Measurements from ENCODE around the gene FAM169A.
"Not testable (repeated sequence)": the region's sequence is repeated elsewhere in the genome, so short reads cannot be mapped to it uniquely, and the experiment has no call there.

FAM169A gene

DNA sequence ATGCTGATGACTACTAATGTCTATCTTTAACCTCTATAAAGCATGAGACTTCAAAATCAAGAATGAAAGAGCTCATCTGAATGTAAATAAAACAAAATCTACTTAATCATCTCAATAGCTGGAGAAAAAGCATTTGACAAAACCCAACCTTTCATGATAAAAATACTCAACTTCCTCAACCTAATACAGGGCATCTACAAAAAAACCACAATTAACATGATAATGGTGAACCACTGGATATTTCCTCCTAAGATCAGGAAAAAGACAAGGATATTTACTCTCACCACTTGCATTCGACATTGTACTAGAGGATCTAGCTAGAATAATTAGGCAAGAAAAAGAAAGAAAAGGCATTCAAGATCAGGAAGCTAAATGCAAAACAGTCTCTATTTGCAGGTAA is 49.3 kb downstream of the FAM169A start:
- ATAC-seq (replicated peaks): no peak
- Mint-ChIP-seq H3K36me3 (ENCODE audit: insufficient read depth) (peaks cover 9% of the 10 kb centered on the region), H3K9me3 (no peaks in the 10 kb centered on the region), H3K4me3 (no peak overlapping the region), H3K4me1 (ENCODE audit: low read depth in 2 of 2) (peaks cover 0 to 16% of the 10 kb centered on the region in 2 donors), H3K27me3 (no peaks in the 10 kb centered on the region), H3K27ac (peak overlapping the region; percentile 4 to 65)
- DNase-seq: no peak

DNA sequence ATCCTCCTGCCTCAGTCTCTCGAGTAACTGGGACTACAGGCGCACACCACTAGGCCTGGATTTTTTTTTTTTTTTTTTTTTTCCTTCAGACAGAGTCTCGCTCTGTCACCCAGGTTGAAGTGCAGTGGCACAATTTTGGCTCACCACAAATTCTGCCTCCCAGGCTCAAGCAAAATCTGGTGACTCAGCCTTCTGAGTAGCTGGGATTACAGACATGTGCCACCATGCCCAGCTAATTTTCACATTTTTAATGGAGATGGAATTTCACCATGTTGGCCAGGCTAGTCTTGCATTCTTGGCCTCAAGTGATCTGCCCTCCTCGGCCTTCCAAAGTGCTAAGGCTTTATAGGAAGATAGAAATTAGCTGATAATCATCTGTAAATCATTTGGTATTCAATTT is 55.3 kb downstream of the FAM169A start:
- DNase-seq (no peak), ATAC-seq (replicated peaks) (no peak)
- H3K36me3 Mint-ChIP-seq (ENCODE audit: insufficient read depth): peaks cover 13% of the 10 kb centered on the region
- H3K4me3 Mint-ChIP-seq: no peak overlapping the region
- H3K9me3 Mint-ChIP-seq: no peaks in the 10 kb centered on the region
- H3K27ac Mint-ChIP-seq: no peak overlapping the region
- H3K27me3 Mint-ChIP-seq: no peaks in the 10 kb centered on the region
- no peaks in the 10 kb centered on the region for H3K4me1 Mint-ChIP-seq (ENCODE audit: low read depth in 2 of 2)

DNA sequence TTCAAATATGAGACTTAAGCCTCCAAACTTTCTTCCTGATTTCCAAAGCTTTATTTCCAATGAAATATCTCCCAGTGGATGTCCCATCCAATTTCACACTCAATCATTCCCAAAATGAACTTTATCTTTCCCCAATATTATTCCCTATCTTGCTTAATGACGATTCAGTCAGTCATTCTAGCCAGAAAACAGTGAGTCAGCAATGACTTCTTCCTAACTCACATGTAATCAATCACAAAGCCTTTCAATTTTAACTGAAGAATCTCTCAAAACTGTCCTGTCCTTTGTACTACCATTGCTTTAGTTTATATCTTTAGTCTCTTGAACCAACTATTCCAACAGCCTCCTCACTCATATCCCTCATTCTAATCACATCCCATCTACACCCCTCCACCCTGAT is 64.2 kb downstream of the FAM169A start:
- Mint-ChIP-seq H3K9me3 (no peaks in the 10 kb centered on the region), H3K4me1 (ENCODE audit: low read depth in 2 of 2) (no peaks in the 10 kb centered on the region), H3K36me3 (ENCODE audit: insufficient read depth) (peaks cover 22% of the 10 kb centered on the region), H3K27ac (peak overlapping the region; percentile 1 to 3), H3K27me3 (no peaks in the 10 kb centered on the region), H3K4me3 (no peak overlapping the region)
- no peak for ATAC-seq (replicated peaks)
- no peak for DNase-seq

DNA sequence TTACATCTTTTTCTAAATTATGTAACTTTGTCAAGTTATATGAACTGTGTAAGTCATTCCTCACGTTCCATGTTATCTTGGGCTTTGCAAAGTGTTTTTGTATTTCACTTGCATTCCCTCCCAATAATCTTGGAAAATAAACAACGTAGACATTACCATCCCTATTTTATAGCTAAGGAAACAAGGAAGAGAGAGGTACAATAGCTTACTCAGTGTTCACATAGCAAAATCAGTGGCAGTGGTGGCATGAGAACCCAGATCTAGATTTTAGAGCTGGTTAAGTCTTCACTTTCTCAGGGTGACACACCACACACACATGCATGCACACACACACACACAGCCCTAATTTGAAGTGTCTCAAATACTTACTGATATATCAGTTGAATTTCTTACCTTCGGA is 65.0 kb downstream of the FAM169A start:
- Mint-ChIP-seq H3K9me3 (no peaks in the 10 kb centered on the region), H3K36me3 (ENCODE audit: insufficient read depth) (peaks cover 29% of the 10 kb centered on the region), H3K4me3 (no peak overlapping the region), H3K27ac (no peak overlapping the region), H3K27me3 (no peaks in the 10 kb centered on the region), H3K4me1 (ENCODE audit: low read depth in 2 of 2) (no peaks in the 10 kb centered on the region)
- DNase-seq: no peak
- no peak for ATAC-seq (replicated peaks)

DNA sequence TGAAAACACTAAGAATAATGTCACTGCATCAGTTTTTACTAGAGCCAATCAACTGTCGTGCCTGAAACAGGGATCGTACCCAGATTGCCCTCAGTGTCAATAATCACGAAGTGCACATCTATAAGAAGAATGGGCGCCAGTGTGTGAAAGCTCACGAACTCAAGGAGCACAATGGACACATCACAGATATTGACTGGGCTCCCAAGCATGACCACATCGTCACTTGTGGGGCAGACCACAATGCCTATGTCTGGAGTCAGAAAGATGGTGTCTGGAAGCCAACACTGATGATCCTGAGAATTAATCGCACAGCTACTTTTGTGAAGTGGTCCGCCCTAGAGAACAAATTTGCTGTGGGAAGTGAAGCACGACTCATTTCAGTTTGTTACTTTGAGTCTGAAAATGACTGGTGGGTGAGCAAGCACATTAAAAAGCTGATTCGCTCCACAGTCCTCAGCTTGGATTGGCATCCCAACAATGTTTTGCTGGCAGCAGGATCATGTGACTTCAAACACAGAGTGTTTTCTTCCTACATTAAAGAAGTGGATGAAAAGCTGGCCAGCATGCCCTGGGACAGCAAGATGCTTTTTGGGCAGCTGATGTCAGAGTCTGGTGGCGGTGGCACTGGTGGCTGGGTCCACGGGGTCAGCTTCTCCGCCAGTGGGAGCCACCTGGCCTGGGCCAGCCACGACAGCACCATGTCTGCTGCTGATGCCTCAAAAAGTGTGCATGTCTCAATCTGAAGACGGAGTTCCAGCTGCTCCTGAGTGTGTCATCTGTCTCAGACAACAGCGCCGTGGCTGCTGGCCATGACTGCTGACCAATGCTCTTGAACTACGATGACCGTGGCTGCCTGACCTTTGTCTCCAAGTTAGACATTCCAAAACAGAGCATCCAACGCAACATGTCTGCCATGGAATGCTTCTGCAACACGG is 66.9 kb downstream of the FAM169A start:
- H3K36me3 Mint-ChIP-seq (ENCODE audit: insufficient read depth): peaks cover 41% of the 10 kb centered on the region
- no peaks in the 10 kb centered on the region for H3K9me3 Mint-ChIP-seq
- no peak overlapping the region for H3K4me3 Mint-ChIP-seq
- DNase-seq (no peak), ATAC-seq (replicated peaks) (no peak)
- H3K27ac Mint-ChIP-seq: no peak overlapping the region
- H3K4me1 Mint-ChIP-seq (ENCODE audit: low read depth in 2 of 2): no peaks in the 10 kb centered on the region
- H3K27me3 Mint-ChIP-seq: no peaks in the 10 kb centered on the region

DNA sequence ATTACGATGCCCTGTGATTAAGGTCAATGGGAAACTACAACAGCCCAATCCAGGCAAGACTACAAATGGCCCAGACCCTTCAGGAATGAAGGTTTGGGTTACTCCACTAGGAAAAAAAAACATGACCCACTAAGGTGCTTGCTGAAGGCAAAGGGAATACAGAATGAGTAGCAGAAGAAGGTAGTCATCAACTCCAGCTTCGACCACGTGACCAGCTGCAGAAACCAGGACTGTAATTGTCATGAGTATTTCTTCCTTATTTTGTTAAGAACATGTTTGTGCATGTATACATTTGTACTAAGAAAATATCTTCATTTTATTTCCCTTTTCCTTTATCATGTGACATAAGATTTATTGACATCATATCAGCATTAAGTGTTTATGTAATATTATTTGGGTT is 74.5 kb downstream of the FAM169A start:
- DNase-seq; H3K4me3 Mint-ChIP-seq; H3K27ac Mint-ChIP-seq; H3K4me1 Mint-ChIP-seq (ENCODE audit: low read depth in 2 of 2); H3K9me3 Mint-ChIP-seq; ATAC-seq (replicated peaks); H3K27me3 Mint-ChIP-seq: not testable (repeated sequence)
- peaks cover 44% of the 10 kb centered on the region for H3K36me3 Mint-ChIP-seq (ENCODE audit: insufficient read depth)

DNA sequence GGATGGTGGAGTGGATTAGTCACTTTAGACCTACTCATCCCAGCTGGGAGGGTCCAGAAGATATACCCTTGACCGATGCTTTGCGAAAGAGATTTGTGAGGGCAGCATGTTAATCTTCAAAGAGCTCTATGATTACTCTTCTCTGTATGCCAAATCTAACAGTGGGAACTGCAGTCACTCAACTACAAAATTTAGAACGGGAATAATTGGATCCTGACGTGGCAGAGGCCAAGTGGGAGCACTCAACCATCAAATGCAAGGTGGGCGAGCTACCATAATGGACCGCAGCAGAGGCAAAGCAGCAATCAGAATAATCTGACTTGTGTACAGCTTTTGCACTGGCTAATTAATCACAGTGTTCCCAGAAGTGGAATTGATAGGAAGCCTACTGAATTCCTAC is 78.8 kb downstream of the FAM169A start:
- DNase-seq (no peak), ATAC-seq (replicated peaks) (no peak)
- H3K4me1 Mint-ChIP-seq (ENCODE audit: low read depth in 2 of 2): no peaks in the 10 kb centered on the region
- H3K27me3 Mint-ChIP-seq: no peaks in the 10 kb centered on the region
- peaks cover 10% of the 10 kb centered on the region for H3K36me3 Mint-ChIP-seq (ENCODE audit: insufficient read depth)
- H3K9me3 Mint-ChIP-seq: no peaks in the 10 kb centered on the region
- no peak overlapping the region for H3K4me3 Mint-ChIP-seq
- H3K27ac Mint-ChIP-seq: no peak overlapping the region

DNA sequence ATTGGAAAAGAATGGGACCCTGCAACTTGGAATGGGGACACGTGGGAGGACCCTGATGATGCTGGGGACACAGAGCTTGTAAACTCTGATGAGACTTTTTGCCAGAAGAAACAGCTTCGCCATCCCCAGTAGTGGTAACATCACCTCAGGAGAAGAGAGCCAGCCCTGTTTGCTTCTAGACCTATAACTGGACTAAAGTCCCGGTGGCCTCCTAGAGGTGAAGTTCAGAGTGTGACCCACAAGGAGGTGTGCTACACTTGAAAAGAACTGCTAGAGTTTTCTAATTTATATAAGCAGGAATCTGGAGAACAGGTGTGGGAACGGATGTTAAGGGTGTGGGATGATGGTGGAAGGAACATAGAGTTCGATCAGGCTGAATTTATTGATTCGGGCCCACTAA is 79.3 kb downstream of the FAM169A start:
- DNase-seq (no peak), ATAC-seq (replicated peaks) (no peak)
- H3K27ac Mint-ChIP-seq: peak overlapping the region in 1 of 2 donors; percentile 7
- peaks cover 13% of the 10 kb centered on the region for H3K36me3 Mint-ChIP-seq (ENCODE audit: insufficient read depth)
- H3K4me1 Mint-ChIP-seq (ENCODE audit: low read depth in 2 of 2): no peaks in the 10 kb centered on the region
- H3K4me3 Mint-ChIP-seq: no peak overlapping the region
- no peaks in the 10 kb centered on the region for H3K9me3 Mint-ChIP-seq
- no peaks in the 10 kb centered on the region for H3K27me3 Mint-ChIP-seq

DNA sequence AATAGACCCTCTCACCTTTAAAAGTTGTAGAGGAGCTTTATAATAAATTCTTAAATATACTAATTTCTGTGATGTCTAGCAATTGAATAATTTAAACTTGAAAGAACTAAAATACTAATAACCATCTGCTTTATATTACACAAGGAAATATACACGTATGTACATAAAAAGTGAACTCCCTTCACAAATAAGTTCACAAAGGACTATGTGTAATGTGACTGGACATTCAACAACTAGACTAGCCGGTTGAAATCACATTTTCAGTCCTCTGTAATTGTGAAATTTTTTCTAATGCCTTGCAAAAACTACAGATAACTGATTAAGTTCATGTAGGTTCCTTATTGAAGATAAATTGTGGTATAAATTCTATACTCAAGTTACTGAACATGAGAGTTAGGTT is 87.6 kb downstream of the FAM169A start:
- no peak for DNase-seq

DNA sequence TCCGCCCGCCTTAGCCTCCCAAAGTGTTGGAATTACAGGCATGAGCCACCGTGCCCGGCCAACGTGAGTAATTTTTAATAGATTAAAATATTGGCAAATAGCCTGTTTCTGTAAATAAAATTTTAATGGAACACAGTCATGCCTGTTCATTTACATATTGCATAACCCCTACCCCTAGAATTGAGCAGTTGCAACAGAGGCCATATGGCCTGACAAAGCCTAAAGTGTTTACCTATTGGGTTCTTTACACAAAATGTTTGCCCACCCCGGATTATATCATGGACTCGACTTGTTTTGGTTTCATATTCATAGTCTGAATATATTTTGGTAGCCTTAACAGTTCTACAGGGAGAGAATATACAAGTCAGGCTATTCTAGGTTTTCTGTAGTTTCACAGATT is 93.8 kb downstream of the FAM169A start:
- ATAC-seq (replicated peaks): no peak
- H3K27ac Mint-ChIP-seq: no peak overlapping the region
- H3K36me3 Mint-ChIP-seq (ENCODE audit: insufficient read depth): peaks cover 66% of the 10 kb centered on the region

More for the DNA sequence above, 87.6 kb downstream of the FAM169A start:
- no peak overlapping the region for H3K27ac Mint-ChIP-seq
- no peak for ATAC-seq (replicated peaks)
- no peak overlapping the region for H3K4me3 Mint-ChIP-seq
- no peaks in the 10 kb centered on the region for H3K27me3 Mint-ChIP-seq
- H3K36me3 Mint-ChIP-seq (ENCODE audit: insufficient read depth): peaks cover 42% of the 10 kb centered on the region
- no peaks in the 10 kb centered on the region for H3K9me3 Mint-ChIP-seq
- H3K4me1 Mint-ChIP-seq (ENCODE audit: low read depth in 2 of 2): no peaks in the 10 kb centered on the region

DNA sequence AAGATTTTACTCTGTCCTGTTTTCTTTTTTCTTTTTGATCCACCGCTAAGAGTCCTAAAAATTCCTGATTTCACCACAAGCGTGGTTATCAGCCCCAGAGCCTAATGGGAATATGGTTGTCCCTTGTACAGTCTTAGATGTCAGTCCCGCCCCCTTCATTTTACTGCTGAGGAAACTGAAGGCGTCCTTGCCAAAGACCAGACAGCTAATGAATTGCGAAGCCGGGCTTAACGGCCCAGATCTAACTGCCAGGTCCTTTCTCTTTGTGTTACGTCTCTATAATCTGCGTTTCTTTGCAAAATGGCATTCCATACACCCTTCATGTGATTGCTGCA is 98.6 kb downstream of the FAM169A start:
- Mint-ChIP-seq H3K36me3 (ENCODE audit: insufficient read depth) (peaks cover 44% of the 10 kb centered on the region), H3K4me3 (peak overlapping the region; percentile 98 to 100), H3K27me3 (no peaks in the 10 kb centered on the region), H3K27ac (peak overlapping the region; percentile 97 to 98), H3K9me3 (no peaks in the 10 kb centered on the region), H3K4me1 (ENCODE audit: low read depth in 2 of 2) (peaks cover 17 to 32% of the 10 kb centered on the region in 2 donors)
- ATAC-seq (replicated peaks) (peak; percentile 14), DNase-seq (peak in 1 of 3 experiments; percentile 8)

More for the DNA sequence above, 93.8 kb downstream of the FAM169A start:
- Mint-ChIP-seq H3K4me1 (ENCODE audit: low read depth in 2 of 2) (peaks cover 0 to 12% of the 10 kb centered on the region in 2 donors), H3K4me3 (no peak overlapping the region), H3K27me3 (no peaks in the 10 kb centered on the region), H3K9me3 (no peaks in the 10 kb centered on the region)
- DNase-seq: no peak

DNA sequence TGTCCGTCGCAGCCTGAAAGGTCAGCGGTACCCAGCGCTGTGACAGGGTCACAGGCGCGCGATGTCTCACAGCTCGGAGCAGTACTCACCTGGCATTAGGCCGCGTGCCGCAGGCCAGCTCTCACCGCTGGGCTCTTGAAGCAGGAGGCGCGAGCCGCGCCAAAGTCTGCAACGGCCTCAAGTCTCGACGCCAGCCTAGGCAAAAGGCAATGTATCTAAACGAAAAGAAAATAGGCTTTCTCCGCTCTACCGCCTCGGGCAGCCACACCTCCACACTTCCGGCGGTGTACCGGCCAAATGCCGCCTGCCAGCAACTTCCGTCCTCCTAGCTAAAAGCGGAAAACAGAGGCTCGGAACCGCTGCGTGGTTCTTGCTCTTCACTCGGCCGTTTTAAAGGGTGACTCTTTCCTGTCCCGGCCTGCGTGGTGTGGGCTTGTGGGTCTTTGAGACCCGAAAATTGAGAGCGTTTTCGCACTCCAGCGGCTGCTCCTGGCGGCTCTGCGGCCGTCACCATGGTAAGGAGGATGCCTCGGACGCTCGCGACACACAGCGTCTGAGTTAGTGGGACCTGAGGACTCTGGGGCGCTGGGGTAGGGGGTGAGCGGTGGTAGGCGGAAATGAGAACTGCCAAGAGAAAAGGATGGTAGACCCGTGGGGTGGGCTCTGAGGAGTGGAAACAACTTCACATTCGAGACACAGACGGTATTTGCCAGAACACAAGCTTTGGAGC is 99.2 kb downstream of the FAM169A start, which contains the start of the genes GFM2 and NSA2:
TSS of gene GFM2 (minus strand) at position 269 of the 730 bp plus-strand sequence. CDS start 3,375 bp downstream, outside the sequence.
TSS of gene NSA2 (plus strand) at position 401 of the 730 bp plus-strand sequence. CDS start at position 513, 112 bp downstream.
- H3K36me3 Mint-ChIP-seq (ENCODE audit: insufficient read depth): peaks cover 39% of the 10 kb centered on the region
- peak; percentile 92 to 95 (median 92) for DNase-seq
- peaks cover 17 to 32% of the 10 kb centered on the region in 2 donors for H3K4me1 Mint-ChIP-seq (ENCODE audit: low read depth in 2 of 2)
- H3K4me3 Mint-ChIP-seq: peak within 1 kb of the TSS; percentile 98 to 100
- ATAC-seq (replicated peaks): peak; percentile 92
- no peaks in the 10 kb centered on the region for H3K9me3 Mint-ChIP-seq
- peak within 1 kb of the TSS; percentile 97 to 98 for H3K27ac Mint-ChIP-seq
- no peaks in the 10 kb centered on the region for H3K27me3 Mint-ChIP-seq

DNA sequence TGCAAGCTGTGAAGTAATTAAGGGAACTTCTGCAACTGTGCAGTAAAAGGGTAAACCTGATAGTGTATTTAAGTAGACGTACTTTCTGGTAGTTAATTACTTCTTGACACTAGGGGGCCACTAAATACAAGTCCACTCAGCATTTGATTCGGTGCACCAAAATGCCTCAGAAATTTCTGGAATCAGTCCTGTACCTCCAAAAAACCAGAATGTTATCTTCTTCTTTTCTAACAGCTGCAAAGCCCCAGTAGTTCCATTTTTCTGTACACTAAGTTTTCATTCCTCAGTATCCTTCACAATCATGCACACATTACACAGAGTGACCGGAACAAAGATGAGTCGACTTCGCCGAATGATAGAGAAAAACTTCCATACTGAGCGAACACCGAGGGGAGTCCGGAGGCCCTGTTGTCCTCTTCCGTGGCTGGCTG is 99.8 kb downstream of the FAM169A start:
- Mint-ChIP-seq H3K4me1 (ENCODE audit: low read depth in 2 of 2) (peaks cover 17 to 35% of the 10 kb centered on the region in 2 donors), H3K27ac (peak overlapping the region; percentile 97 to 98), H3K4me3 (peak overlapping the region; percentile 98 to 100), H3K36me3 (ENCODE audit: insufficient read depth) (peaks cover 34% of the 10 kb centered on the region), H3K27me3 (no peaks in the 10 kb centered on the region), H3K9me3 (no peaks in the 10 kb centered on the region)
- ATAC-seq (replicated peaks): peak; percentile 40
- peak in 2 of 3 experiments; percentile 13 to 25 for DNase-seq

Measured in effector memory CD8-positive, alpha-beta T cell (primary cell).